NCI-H1048 (cell line): ENCODE data around the gene MAP3K13.
"Not testable (repeated sequence)": the region's sequence is repeated elsewhere in the genome, so short reads cannot be mapped to it uniquely, and the experiment has no call there.

ENCODE experiments used
- DNase-seq: peaks from one replicate; lab custom pipeline; 2025; lab: John Stamatoyannopoulos, UW

Gene MAP3K13

GRCh38 chr3:185451432-185451831 lies 88.5 kb downstream of the MAP3K13 start:
- DNase-seq = not testable (repeated sequence)

GRCh38 chr3:185457376-185457775 lies 94.4 kb downstream of the MAP3K13 start:
- no peak for DNase-seq

- DNase-seq = no peak
Measured at GRCh38 chr3:185460309-185460708, 97.4 kb downstream of the MAP3K13 start.

- DNase-seq = no peak
Measured at GRCh38 chr3:185460719-185461350, 97.9 kb downstream of the MAP3K13 start.

GRCh38 chr3:185465471-185465870 lies 102.5 kb downstream of the MAP3K13 start:
- DNase-seq = no peak

GRCh38 chr3:185466123-185466522 lies 103.2 kb downstream of the MAP3K13 start:
- not testable (repeated sequence) for DNase-seq

GRCh38 chr3:185469542-185469941 lies 106.6 kb downstream of the MAP3K13 start:
- DNase-seq = no peak

GRCh38 chr3:185470323-185470722 lies 107.4 kb downstream of the MAP3K13 start:
- DNase-seq = no peak

- DNase-seq = no peak
Measured at GRCh38 chr3:185473290-185473815, 110.4 kb downstream of the MAP3K13 start.

- not testable (repeated sequence) for DNase-seq
Measured at GRCh38 chr3:185474922-185475321, 112.0 kb downstream of the MAP3K13 start.

- no peak for DNase-seq
Measured at GRCh38 chr3:185477316-185477715, 114.4 kb downstream of the MAP3K13 start.

GRCh38 chr3:185479373-185479945 lies 116.5 kb downstream of the MAP3K13 start:
- no peak for DNase-seq

- DNase-seq = no peak
Measured at GRCh38 chr3:185484296-185484695, 121.4 kb downstream of the MAP3K13 start.

- no peak for DNase-seq
Measured at GRCh38 chr3:185486394-185486793, 123.5 kb downstream of the MAP3K13 start.

- DNase-seq = no peak
Measured at GRCh38 chr3:185488465-185488864, 125.5 kb downstream of the MAP3K13 start.

GRCh38 chr3:185489462-185489861 lies 126.5 kb downstream of the MAP3K13 start:
- no peak for DNase-seq

GRCh38 chr3:185490241-185490640 lies 127.3 kb downstream of the MAP3K13 start:
- DNase-seq = no peak

- DNase-seq = peak; percentile 71
Measured at GRCh38 chr3:185498503-185499396, 135.8 kb downstream of the MAP3K13 start, which contains the start of gene TMEM41A. Gene TMEM41A, minus strand, starts transcription at chr3:185499035. Its CDS starts 74 bp downstream, at chr3:185498961.

GRCh38 chr3:185502987-185503386 lies 140.1 kb downstream of the MAP3K13 start:
- no peak for DNase-seq

GRCh38 chr3:185503521-185503920 lies 140.6 kb downstream of the MAP3K13 start:
- DNase-seq = no peak

GRCh38 chr3:185504636-185505035 lies 141.7 kb downstream of the MAP3K13 start:
- DNase-seq = no peak

GRCh38 chr3:185507883-185508282 lies 144.9 kb downstream of the MAP3K13 start:
- no peak for DNase-seq
